B cell (primary cell): Measurements from ENCODE around the gene FOXJ1. TPM values are rescaled to one million over a fixed set of nuclear protein-coding genes. Genes with fewer than 3 reads are reported as not detected.

Experiments
- ATAC-seq: fragments of 200-7000 bp; cut with Tn5 transposase; one replicate; pipeline ENCODE4 v1.10.0; 2021; ENCODE audit warnings: low read depth, mild to moderate bottlenecking, moderate number of reproducible peaks, moderate library complexity
- CTCF ChIA-PET: fragments of 350-600 bp; sonication (Branson Sonifier 250); formaldehyde crosslinking; loops from one replicate; lab custom pipeline; 2021; ENCODE audit warnings: antibody characterized with exemption, inconsistent platforms; lab: Charles Lee
- POLR2A ChIA-PET: fragments of 350-600 bp; sonication (Branson Sonifier 250); formaldehyde crosslinking; loops from one replicate; lab custom pipeline; 2021; ENCODE audit warnings: antibody characterized with exemption; lab: Charles Lee
- DNase-seq: peaks from one replicate; pipeline ENCODE4 v3.0.0; 2013
- H2AFZ ChIP-seq: 2 replicates; pipeline ENCODE4 v1.6.1; 2012; ENCODE audit warnings: mild to moderate bottlenecking, low read depth, low read length; ENCODE audit not compliant: insufficient read depth, poor library complexity, severe bottlenecking
- H3K27ac ChIP-seq, 2 donors: 1 replicate in 1 of 2; 2 replicates in 1 of 2; pipeline ENCODE4 v1.5.1; 2012 to 2013; ENCODE audit warnings: low read length in 2 of 2, mild to moderate bottlenecking in 2 of 2, moderate library complexity in 1 of 2
- H3K27me3 ChIP-seq, 4 experiments: fragments of 200-600 bp in 1 of 4; sonication (generic) in 1 of 4; replicated peaks in 1 of 4; 1 replicate in 2 of 4; 2 replicates in 2 of 4; pipeline versions ENCODE4 v1.6.1 to v1.7.0; 2013 to 2016; ENCODE audit warnings: low read length in 3 of 4, mild to moderate bottlenecking in 2 of 4, mixed read lengths in 1 of 4, moderate library complexity in 1 of 4; ENCODE audit not compliant: insufficient read depth in 4 of 4, control insufficient read depth in 3 of 4; ENCODE audit errors: control extremely low read depth in 1 of 4
- H3K36me3 ChIP-seq, 2 experiments: replicated peaks in 1 of 2; 1 replicate in 1 of 2; 2 replicates in 1 of 2; pipeline versions ENCODE4 v1.6.1 to v1.7.1; 2013; ENCODE audit warnings: low read length in 1 of 2; ENCODE audit not compliant: insufficient read depth in 2 of 2, control insufficient read depth in 1 of 2; ENCODE audit errors: control extremely low read depth in 1 of 2, extremely low read depth in 1 of 2
- H3K4me1 ChIP-seq, 2 donors: fragments of 200-600 bp in 1 of 2; sonication (generic) in 1 of 2; 1 replicate in 1 of 2; 2 replicates in 1 of 2; pipeline versions ENCODE4 v1.5.1 to v1.6.1; 2013 to 2017; ENCODE audit warnings: low read length in 2 of 2; ENCODE audit not compliant: control insufficient read depth in 2 of 2, insufficient read depth in 2 of 2
- H3K4me2 ChIP-seq: replicated peaks from 2 replicates; pipeline ENCODE3; 2012; ENCODE audit warnings: mild to moderate bottlenecking, low read depth, low read length; ENCODE audit not compliant: poor library complexity, severe bottlenecking
- H3K4me3 ChIP-seq, 5 experiments: fragments of 200-600 bp in 1 of 5; sonication (generic) in 1 of 5; 1 replicate in 3 of 5; 2 replicates in 2 of 5; pipeline versions ENCODE4 v1.5.1 to v1.7.0; 2011 to 2016; ENCODE audit warnings: low read length in 4 of 5, mild to moderate bottlenecking in 4 of 5, low read depth in 2 of 5, control low read depth in 1 of 5, moderate library complexity in 1 of 5; ENCODE audit not compliant: insufficient read depth in 1 of 5; ENCODE audit errors: control extremely low read depth in 1 of 5, extremely low read depth in 1 of 5
- H3K79me2 ChIP-seq: fragments of 200-600 bp; sonication (generic); one replicate; pipeline ENCODE4 v1.6.0; 2016; ENCODE audit warnings: low read length; ENCODE audit not compliant: control insufficient read depth, insufficient read depth
- H3K9ac ChIP-seq: fragments of 200-600 bp; sonication (generic); 2 replicates; pipeline ENCODE4 v1.6.1; 2017; ENCODE audit warnings: mild to moderate bottlenecking, low read length, moderate library complexity
- H3K9me3 ChIP-seq, 3 donors: one replicate each; pipeline versions ENCODE4 v1.6.1 to v1.7.1; 2013; ENCODE audit warnings: low read length in 2 of 3; ENCODE audit not compliant: control insufficient read depth in 2 of 3, insufficient read depth in 1 of 3; ENCODE audit errors: control extremely low read depth in 1 of 3
- H4K20me1 ChIP-seq: 2 replicates; pipeline ENCODE4 v1.6.0; 2012; ENCODE audit warnings: mild to moderate bottlenecking, low read length; ENCODE audit not compliant: insufficient read depth, control insufficient read depth, poor library complexity, severe bottlenecking
- H3K27ac Mint-ChIP-seq: one replicate; pipeline ENCODE4 v1.8.0; 2021; ENCODE audit warnings: mixed read lengths
- H3K27me3 Mint-ChIP-seq: one replicate; pipeline ENCODE4 v1.8.0; 2021; ENCODE audit warnings: mixed read lengths
- H3K4me1 Mint-ChIP-seq: one replicate; pipeline ENCODE4 v1.8.0; 2021; ENCODE audit warnings: mixed read lengths
- H3K4me3 Mint-ChIP-seq: one replicate; pipeline ENCODE4 v1.8.0; 2021; ENCODE audit warnings: mixed read lengths
- H3K9me3 Mint-ChIP-seq: one replicate; pipeline ENCODE4 v1.8.0; 2022; ENCODE audit warnings: mixed read lengths; ENCODE audit not compliant: insufficient read depth
- EZH2 ChIP-seq: IDR thresholded peaks from 2 replicates; pipeline ENCODE4 v1.6.1; 2012; ENCODE audit warnings: borderline replicate concordance, low read depth, mild to moderate bottlenecking, moderate library complexity, low read length; ENCODE audit not compliant: insufficient read depth, poor library complexity, severe bottlenecking
- WGBS: methylation state at CpG from one replicate; pipeline ENCODE4 v1.1.5; 2013; ENCODE audit warnings: missing lambda C conversion rate; ENCODE audit not compliant: insufficient coverage; 5-methylcytosine and 5-hydroxymethylcytosine counted together
- intact Hi-C: fragments of 100-400 bp; cut with micrococcal nuclease; formaldehyde crosslinking; loops from one replicate; pipeline ENCODE4 v1.10.0; 2022
- polyA plus RNA-seq: library from polyadenylated mRNA; depleted of rRNA; stranded (reverse); fragments of >200 nt; gene quantifications from 2 replicates; pipeline ENCODE4 v1.2.3, GENCODE V29; 2012
- total RNA-seq, 2 donors: library from RNA; stranded (reverse); fragments of 120-200 nt in 1 of 2; gene quantifications; 1 replicate in 1 of 2; 2 replicates in 1 of 2; pipeline versions ENCODE4 v1.2.3 to v1.2.4, GENCODE V29; 2013 to 2022
- TF ChIP-seq, protein P1 (sequence below): fragments of 200-600 bp; IDR thresholded peaks from one replicate; pipeline ENCODE4 v1.8.0; 2022; ENCODE audit warnings: antibody characterized with exemption, mild to moderate bottlenecking

The FOXJ1 gene
- total and polyA plus RNA-seq, 2 donors (not counting 1 experiment from before 2014, with no cell fraction given): 0.20 to 1.0 TPM

GRCh38 chr17:76163919-76164318 lies 22.9 kb upstream of the FOXJ1 start:
- Histone ChIP-seq H3K4me2 (no peak overlapping the region), H2AFZ (no peak overlapping the region), H3K9ac (no peak overlapping the region), H3K27ac (no peak overlapping the region), H3K4me3 (no peak overlapping the region), H3K4me1 (no peaks in the 10 kb centered on the region), H3K27me3 (peaks cover 0 to 2% (median 0%) of the 10 kb centered on the region in 4 experiments), H4K20me1 (no peaks in the 10 kb centered on the region), H3K9me3 (no peaks in the 10 kb centered on the region), H3K36me3 (no peaks in the 10 kb centered on the region), H3K79me2 (no peaks in the 10 kb centered on the region)
- H3K4me3 Mint-ChIP-seq: no peak overlapping the region
- CTCF ChIA-PET: interaction anchor here (1.4 kb wide), 1 partner anchor 116 kb away, joined by 5 read pairs; no protein-coding TSS in a partner anchor
- DNase-seq (no peak), ATAC-seq (no peak)
- no CpG with 5 or more reads among the region's 4 CpGs for WGBS
- TF ChIP-seq EZH2: no peak
- TF ChIP-seq, protein P1, sequence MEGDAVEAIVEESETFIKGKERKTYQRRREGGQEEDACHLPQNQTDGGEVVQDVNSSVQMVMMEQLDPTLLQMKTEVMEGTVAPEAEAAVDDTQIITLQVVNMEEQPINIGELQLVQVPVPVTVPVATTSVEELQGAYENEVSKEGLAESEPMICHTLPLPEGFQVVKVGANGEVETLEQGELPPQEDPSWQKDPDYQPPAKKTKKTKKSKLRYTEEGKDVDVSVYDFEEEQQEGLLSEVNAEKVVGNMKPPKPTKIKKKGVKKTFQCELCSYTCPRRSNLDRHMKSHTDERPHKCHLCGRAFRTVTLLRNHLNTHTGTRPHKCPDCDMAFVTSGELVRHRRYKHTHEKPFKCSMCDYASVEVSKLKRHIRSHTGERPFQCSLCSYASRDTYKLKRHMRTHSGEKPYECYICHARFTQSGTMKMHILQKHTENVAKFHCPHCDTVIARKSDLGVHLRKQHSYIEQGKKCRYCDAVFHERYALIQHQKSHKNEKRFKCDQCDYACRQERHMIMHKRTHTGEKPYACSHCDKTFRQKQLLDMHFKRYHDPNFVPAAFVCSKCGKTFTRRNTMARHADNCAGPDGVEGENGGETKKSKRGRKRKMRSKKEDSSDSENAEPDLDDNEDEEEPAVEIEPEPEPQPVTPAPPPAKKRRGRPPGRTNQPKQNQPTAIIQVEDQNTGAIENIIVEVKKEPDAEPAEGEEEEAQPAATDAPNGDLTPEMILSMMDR: no peak
- H3K9me3 Mint-ChIP-seq: no peaks in the 10 kb centered on the region
- no peak overlapping the region for H3K27ac Mint-ChIP-seq
- no peaks in the 10 kb centered on the region for H3K27me3 Mint-ChIP-seq
- H3K4me1 Mint-ChIP-seq: no peaks in the 10 kb centered on the region
- intact Hi-C loops: no loop called here
- POLR2A ChIA-PET: no interaction called here

DNA sequence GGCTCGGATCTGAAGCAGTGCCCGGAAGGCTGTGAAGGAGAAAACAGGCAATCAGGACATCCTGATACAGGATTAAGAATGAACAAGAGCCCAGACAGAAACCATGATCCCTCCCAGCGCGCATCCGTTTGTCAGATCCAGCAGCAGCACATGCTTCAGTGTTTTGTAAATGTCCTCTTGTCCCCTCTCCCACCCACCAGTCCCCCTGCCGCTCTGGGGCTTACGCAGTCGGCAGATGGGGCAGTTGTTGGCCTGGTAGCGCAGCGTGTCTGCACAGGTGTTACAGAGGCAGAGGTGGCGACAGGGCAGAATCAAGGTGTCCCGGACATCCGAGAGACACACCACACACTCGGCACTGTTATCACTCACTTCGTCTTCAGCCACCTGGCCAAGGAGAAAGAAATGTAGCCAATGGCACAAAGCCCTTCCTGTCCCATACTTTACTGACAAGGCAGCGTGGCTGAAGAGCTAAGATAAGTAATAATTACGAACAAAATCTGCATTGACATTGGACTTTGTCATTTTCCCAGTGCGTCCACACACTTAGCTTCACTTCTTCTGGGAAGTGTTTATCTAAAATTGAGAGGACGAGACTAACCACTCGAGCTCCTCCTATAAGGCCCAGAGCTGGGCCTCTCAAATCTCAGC lies 20.7 kb upstream of the FOXJ1 start:
- TF ChIP-seq, protein P1: no peak
- no peak for TF ChIP-seq EZH2
- no peaks in the 10 kb centered on the region for H4K20me1 ChIP-seq
- intact Hi-C loops: no loop called here
- no peak overlapping the region for H3K4me2 ChIP-seq
- no peaks in the 10 kb centered on the region for H3K79me2 ChIP-seq
- DNase-seq (no peak), ATAC-seq (no peak)
- ChIA-PET POLR2A (no interaction called here), CTCF (interaction anchor here (0.9 to 1.3 kb wide), 2 partner anchors 14 to 18 kb away, joined by 3 read pairs; no protein-coding TSS in a partner anchor)
- WGBS: 95% methylated on average over 16 of the region's 20 CpGs
- no peak overlapping the region for H3K9ac ChIP-seq
- no peak overlapping the region for H3K4me3 ChIP-seq
- no peak overlapping the region for H3K27ac ChIP-seq
- H2AFZ ChIP-seq: no peak overlapping the region
- no peaks in the 10 kb centered on the region for H3K9me3 Mint-ChIP-seq
- H3K36me3 ChIP-seq: no peaks in the 10 kb centered on the region
- H3K4me3 Mint-ChIP-seq: no peak overlapping the region
- H3K27me3 ChIP-seq: peaks cover 0 to 2% (median 0%) of the 10 kb centered on the region in 4 experiments
- H3K4me1 ChIP-seq: no peaks in the 10 kb centered on the region
- peaks cover 12% of the 10 kb centered on the region for H3K27me3 Mint-ChIP-seq
- no peaks in the 10 kb centered on the region for H3K9me3 ChIP-seq
- no peaks in the 10 kb centered on the region for H3K4me1 Mint-ChIP-seq
- no peak overlapping the region for H3K27ac Mint-ChIP-seq
